ENCODE measurements around the gene PRODH. TPM values are rescaled to one million over a fixed set of nuclear protein-coding genes. Genes with fewer than 3 reads are reported as not detected.
"Not testable (repeated sequence)": the region's sequence is repeated elsewhere in the genome, so short reads cannot be mapped to it uniquely, and the experiment has no call there.

PRODH gene
- polyA plus RNA-seq, 1 of the 3 experiments (the other 2 are of a cell fraction), result 0.03 TPM

GRCh38 chr22:18970176-18970947 is 34.3 kb upstream of the PRODH start:
- Histone ChIP-seq H3K4me3 (ENCODE audit: low read depth in 2 of 2, low read length in 1 of 2) (peak overlapping the region; percentile 58 to 59; a peak in 3 of 4 replicates), H3K9me3 (no peaks in the 10 kb centered on the region), H3K4me1 (ENCODE audit: control insufficient read depth in 1 of 2, insufficient read depth in 2 of 2, low read depth in 1 of 2, low read length in 1 of 2) (peaks cover 0 to 27% of the 10 kb centered on the region in 2 experiments; a peak in 1 of 4 replicates), H3K36me3 (replicated peaks in 1 of 2; ENCODE audit: control insufficient read depth in 1 of 2, insufficient read depth in 2 of 2, low read length in 1 of 2) (no peaks in the 10 kb centered on the region), H3K9ac (peak overlapping the region; percentile 48; the same call in 1 of the 2 replicates), H3K79me2 (ENCODE audit: insufficient read depth) (no peaks in the 10 kb centered on the region), H2AFZ (ENCODE audit: low read depth) (0 out of 2 replicates have a peak overlapping the region, but pooled peaks have one; percentile 59), H3F3A (replicated peaks; ENCODE audit: insufficient read depth) (no peaks in the 10 kb centered on the region), H3K27me3 (ENCODE audit: insufficient read depth) (no peaks in the 10 kb centered on the region), H4K20me1 (ENCODE audit: insufficient read depth) (no peaks in the 10 kb centered on the region), H3K9me2 (no peaks in the 10 kb centered on the region), H3K4me2 (peak overlapping the region; percentile 85), H3K27ac (ENCODE audit: low read depth in 2 of 2, low read length in 1 of 2) (peak overlapping the region in 1 of 2 experiments; percentile 58; a peak in 1 of 4 replicates)
- TF ChIP-seq ZBTB33 (IDR thresholded peaks at IDR 0.05; ENCODE audit: borderline replicate concordance, low read depth) (no peak), TAF1 (IDR thresholded peaks at IDR 0.05; ENCODE audit: borderline replicate concordance, low read depth, low read length) (no peak), POLR2AphosphoS5 (IDR thresholded peaks at IDR 0.05; ENCODE audit: low read depth, low read length) (no peak), RAD21 (IDR thresholded peaks at IDR 0.05; ENCODE audit: low read length) (no peak)
- 3% methylated on average over 21 of the region's 94 CpGs for WGBS (ENCODE audit: low lambda C conversion rate)
- ChIA-PET POLR2A (no interaction called here), CTCF (no interaction called here)
- peak; percentile 85 for DNase-seq

GRCh38 chr22:18969158-18969942 is 33.3 kb upstream of the PRODH start:
- H3K9me2 ChIP-seq; H2AFZ ChIP-seq (ENCODE audit: low read depth); H3K27me3 ChIP-seq (ENCODE audit: insufficient read depth); H3K27ac ChIP-seq (ENCODE audit: low read depth in 2 of 2, low read length in 1 of 2); H3K9ac ChIP-seq; H4K20me1 ChIP-seq (ENCODE audit: insufficient read depth); H3K79me2 ChIP-seq (ENCODE audit: insufficient read depth); H3K4me2 ChIP-seq; POLR2A ChIA-PET; H3K9me3 ChIP-seq; H3F3A ChIP-seq (replicated peaks; ENCODE audit: insufficient read depth); H3K4me3 ChIP-seq (ENCODE audit: low read depth in 2 of 2, low read length in 1 of 2); H3K36me3 ChIP-seq (replicated peaks in 1 of 2; ENCODE audit: control insufficient read depth in 1 of 2, insufficient read depth in 2 of 2, low read length in 1 of 2): not testable (repeated sequence)
- CTCF ChIA-PET, result interaction anchor here (1.0 kb wide), 1 partner anchor 175 kb away, joined by 3 read pairs; the partner anchor contains the start of gene ESS2
- peaks cover 0 to 27% of the 10 kb centered on the region in 2 experiments; a peak in 1 of 4 replicates for H3K4me1 ChIP-seq (ENCODE audit: control insufficient read depth in 1 of 2, insufficient read depth in 2 of 2, low read depth in 1 of 2, low read length in 1 of 2)
- DNase-seq, result peak; percentile 43
- WGBS (ENCODE audit: low lambda C conversion rate), result 94% methylated on average over 10 of the region's 14 CpGs
